H1 (cell line): ENCODE measurements around the gene MOGAT3. TPM values are rescaled to one million over a fixed set of nuclear protein-coding genes. Genes with fewer than 3 reads are reported as not detected.

Source experiments
- CHD1 ChIP-seq: IDR thresholded peaks from 2 replicates; pipeline ENCODE4 v1.6.1; 2012; ENCODE audit warnings: low read depth, low read length, improper control_type of control experiment
- EP300 ChIP-seq, 2 experiments: IDR thresholded peaks; 1 replicate in 1 of 2; 2 replicates in 1 of 2; pipeline ENCODE4 v1.6.1; 2011 to 2012; ENCODE audit warnings: low read depth in 2 of 2, low read length in 2 of 2, mild to moderate bottlenecking in 2 of 2, borderline replicate concordance in 1 of 2, inconsistent platforms in 1 of 2, moderate library complexity in 1 of 2
- HDAC6 ChIP-seq: IDR thresholded peaks from one replicate; pipeline ENCODE4 v1.7.1; 2012; ENCODE audit warnings: low read depth, mild to moderate bottlenecking, inconsistent platforms, low read length, moderate library complexity
- POU5F1 ChIP-seq: IDR thresholded peaks from 2 replicates; pipeline ENCODE4 v1.6.1; 2011; ENCODE audit warnings: low read depth, mild to moderate bottlenecking, low read length, moderate library complexity
- polyA plus RNA-seq, 7 experiments: library from polyadenylated mRNA; depleted of rRNA in 3 of 7; stranded (reverse) in 5 of 7; unstranded in 2 of 7; fragments of >200 nt in 5 of 7; fragments of 200-250 nt in 2 of 7; gene quantifications; 1 replicate in 5 of 7; 2 replicates in 1 of 7; 4 replicates in 1 of 7; pipeline versions ENCODE4 v1.2.1 to v1.2.3, GENCODE V29; 2011 to 2013; ENCODE audit warnings: missing spikeins in 2 of 7, mixed read lengths in 2 of 7
- total RNA-seq: library from RNA; stranded (reverse); fragmentation: NEBNext Ultra II Directional; extraction: Animal tissue kit (Norgen Biotek cat#: 25700); gene quantifications from 2 replicates; pipeline ENCODE4 v1.2.1, GENCODE V29; 2021

Gene MOGAT3
- total and polyA plus RNA-seq, 2 of the 8 experiments (the other 6 are each of a cell fraction or from before 2014, with no cell fraction given): 0.21 to 0.82 TPM

GRCh38 chr7:101198476-101198875, 2.4 kb downstream of the MOGAT3 start (continued):
- TF ChIP-seq HDAC6 (no peak), EP300 (IDR thresholded peaks at IDR 0.05; ENCODE audit: borderline replicate concordance in 1 of 2, low read depth in 2 of 2, low read length in 2 of 2) (no peak), CHD1 (no peak), POU5F1 (no peak)
- TF ChIP-seq, all 59 proteins: peak for 0
